Measurements from ENCODE around the gene GATM.

GATM gene

DNA sequence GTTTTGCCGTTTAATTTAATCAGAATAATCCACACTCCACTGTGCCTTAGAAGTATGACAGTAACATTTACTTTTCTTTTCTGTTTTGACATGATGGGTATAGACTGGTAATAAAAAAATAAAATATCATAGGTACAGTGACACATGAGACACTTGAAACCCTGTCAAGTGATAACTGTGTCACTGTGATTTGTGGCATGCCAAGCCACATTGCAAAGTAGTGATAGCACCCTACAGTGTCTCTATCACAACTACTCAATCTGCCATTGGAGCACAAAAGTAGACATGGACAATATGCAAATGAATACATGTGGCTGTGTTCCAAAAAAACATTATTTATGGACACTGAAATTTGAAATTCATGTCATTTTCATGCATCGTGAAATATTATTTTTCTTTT is 22.5 kb downstream of the GATM start:
- no peaks in the 10 kb centered on the region for H3K9me3 Mint-ChIP-seq
- ATAC-seq (ENCODE audit: low read depth), result no peak

GRCh38 chr15:45354711-45355110 is 23.6 kb downstream of the GATM start:
- peaks cover 2% of the 10 kb centered on the region for H3K4me1 Mint-ChIP-seq
- peaks cover 4% of the 10 kb centered on the region for H3K36me3 Mint-ChIP-seq
- H3K27me3 Mint-ChIP-seq, result peaks cover 1% of the 10 kb centered on the region
- H3K4me3 Mint-ChIP-seq, result no peak overlapping the region
- no peak overlapping the region for H3K27ac Mint-ChIP-seq
- H3K9me3 Mint-ChIP-seq, result no peaks in the 10 kb centered on the region
- ATAC-seq (ENCODE audit: low read depth), result no peak
- no peak for DNase-seq (ENCODE audit: low spot score in 2 of 2)

More for the DNA sequence above, 22.5 kb downstream of the GATM start:
- no peak for DNase-seq (ENCODE audit: low spot score in 2 of 2)
- H3K36me3 Mint-ChIP-seq, result peaks cover 14% of the 10 kb centered on the region
- no peak overlapping the region for H3K4me3 Mint-ChIP-seq
- H3K27ac Mint-ChIP-seq, result no peak overlapping the region
- H3K27me3 Mint-ChIP-seq, result no peaks in the 10 kb centered on the region
- peaks cover 2% of the 10 kb centered on the region for H3K4me1 Mint-ChIP-seq

- H3K27me3 Mint-ChIP-seq, result peaks cover 16% of the 10 kb centered on the region
- ATAC-seq (ENCODE audit: low read depth), result no peak
- H3K27ac Mint-ChIP-seq, result no peak overlapping the region
- no peak overlapping the region for H3K4me3 Mint-ChIP-seq
- peaks cover 2% of the 10 kb centered on the region for H3K4me1 Mint-ChIP-seq
- no peaks in the 10 kb centered on the region for H3K9me3 Mint-ChIP-seq
- no peaks in the 10 kb centered on the region for H3K36me3 Mint-ChIP-seq
- no peak for DNase-seq (ENCODE audit: low spot score in 2 of 2)
Observed at GRCh38 chr15:45351227-45351626, 27.1 kb downstream of the GATM start.

DNA sequence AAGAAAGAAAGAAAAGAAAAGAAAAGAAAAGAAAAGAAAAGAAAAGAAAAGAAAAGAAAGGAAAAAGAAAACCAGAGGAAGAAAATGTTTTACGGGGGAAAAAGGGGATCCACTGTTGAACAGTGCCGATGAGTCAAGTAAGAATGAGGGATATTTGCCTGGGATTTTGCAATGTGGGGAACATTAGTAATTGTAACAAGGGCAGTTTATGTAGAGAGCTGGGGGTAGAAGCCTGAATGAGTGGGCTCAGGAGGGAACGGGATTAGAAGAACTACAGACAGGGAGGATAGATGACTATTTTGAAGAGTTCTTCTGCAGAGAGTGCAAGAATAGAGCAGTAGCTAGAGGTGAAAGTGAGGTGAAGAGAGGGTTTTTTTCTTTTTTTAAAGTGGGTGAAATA is 28.7 kb downstream of the GATM start:
- Mint-ChIP-seq H3K4me3 (no peak overlapping the region), H3K36me3 (no peaks in the 10 kb centered on the region), H3K27me3 (peaks cover 16% of the 10 kb centered on the region), H3K9me3 (no peaks in the 10 kb centered on the region), H3K27ac (no peak overlapping the region), H3K4me1 (peaks cover 2% of the 10 kb centered on the region)
- no peak for ATAC-seq (ENCODE audit: low read depth)
- DNase-seq (ENCODE audit: low spot score in 2 of 2), result no peak

DNA sequence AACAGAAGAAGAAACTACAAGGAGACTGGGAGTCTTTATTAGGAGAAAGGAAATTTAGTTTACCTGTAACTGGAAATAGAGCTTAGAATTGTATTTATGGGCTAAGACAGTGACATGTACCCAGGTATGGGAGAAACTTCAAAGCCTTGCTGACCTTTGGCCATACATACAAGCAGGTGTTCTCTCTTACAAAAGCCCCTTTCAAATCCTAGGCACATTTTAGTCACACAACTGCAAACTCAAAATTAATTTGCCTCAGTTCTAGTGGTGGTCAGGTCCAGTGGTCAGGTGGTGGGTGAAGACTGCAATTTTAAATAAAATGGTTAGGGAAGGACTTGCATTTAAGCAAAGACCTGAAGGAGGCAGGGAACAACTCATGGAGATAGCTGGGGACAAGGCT is 30.4 kb downstream of the GATM start:
- Mint-ChIP-seq H3K27ac (no peak overlapping the region), H3K36me3 (no peaks in the 10 kb centered on the region), H3K9me3 (no peaks in the 10 kb centered on the region), H3K4me3 (no peak overlapping the region), H3K27me3 (peaks cover 16% of the 10 kb centered on the region), H3K4me1 (peaks cover 2% of the 10 kb centered on the region)
- no peak for ATAC-seq (ENCODE audit: low read depth)
- DNase-seq (ENCODE audit: low spot score in 2 of 2), result no peak

DNA sequence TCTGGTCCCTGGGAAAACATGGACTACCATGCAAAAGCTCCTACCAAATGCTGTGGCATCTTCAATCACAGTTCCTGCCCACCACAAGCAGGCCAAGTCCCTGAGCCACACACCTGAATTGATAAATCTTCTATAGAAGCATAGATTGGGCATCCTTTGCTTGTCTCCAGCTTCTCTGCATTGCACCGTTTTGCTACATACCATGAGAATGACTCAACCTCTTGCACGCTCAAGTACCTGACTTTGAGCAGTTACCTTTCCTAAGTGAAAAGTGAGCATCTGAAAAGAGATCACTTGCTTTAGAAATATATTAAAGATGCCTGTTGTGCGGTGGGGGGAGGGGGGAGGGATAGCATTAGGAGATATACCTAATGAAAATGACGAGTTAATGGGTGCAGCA is 31.3 kb downstream of the GATM start:
- Mint-ChIP-seq H3K27me3 (peaks cover 16% of the 10 kb centered on the region), H3K36me3 (no peaks in the 10 kb centered on the region), H3K9me3 (no peaks in the 10 kb centered on the region), H3K4me1 (no peaks in the 10 kb centered on the region), H3K4me3 (no peak overlapping the region), H3K27ac (no peak overlapping the region)
- DNase-seq (ENCODE audit: low spot score in 2 of 2) (no peak), ATAC-seq (ENCODE audit: low read depth) (no peak)

- no peak for ATAC-seq (ENCODE audit: low read depth)
- H3K4me3 Mint-ChIP-seq, result no peak overlapping the region
- H3K27ac Mint-ChIP-seq, result no peak overlapping the region
- no peaks in the 10 kb centered on the region for H3K9me3 Mint-ChIP-seq
- H3K27me3 Mint-ChIP-seq, result peaks cover 16% of the 10 kb centered on the region
- no peak for DNase-seq (ENCODE audit: low spot score in 2 of 2)
- no peaks in the 10 kb centered on the region for H3K4me1 Mint-ChIP-seq
- no peaks in the 10 kb centered on the region for H3K36me3 Mint-ChIP-seq
Observed at GRCh38 chr15:45346381-45346780, 32.0 kb downstream of the GATM start.

DNA sequence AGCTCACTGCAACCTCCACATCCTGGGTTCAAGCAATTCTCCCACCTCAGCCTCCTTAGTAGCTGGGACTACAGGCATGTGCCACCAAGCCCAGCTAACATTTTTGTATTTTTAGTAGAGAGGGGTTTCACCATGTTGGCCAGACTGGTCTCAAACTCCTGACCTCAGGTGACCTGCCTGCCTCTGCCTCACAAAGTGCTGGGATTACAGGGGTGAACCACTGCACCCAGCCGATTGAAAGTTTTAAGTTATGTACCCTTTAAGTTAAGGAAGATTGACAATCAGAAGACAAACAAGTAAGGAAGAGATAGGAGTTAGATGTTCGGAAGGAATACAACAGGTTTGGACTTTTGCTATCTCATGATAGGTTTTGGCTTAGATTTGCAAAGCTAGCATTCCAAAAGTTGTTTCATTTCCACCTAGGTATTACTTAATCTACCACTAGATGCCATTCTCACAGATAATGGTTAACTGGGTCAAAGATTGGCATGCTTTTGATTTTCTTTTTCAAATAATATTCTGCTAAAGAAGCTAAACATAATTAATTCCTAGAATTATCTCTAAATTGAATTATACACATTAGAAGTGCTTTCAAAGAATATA is 35.0 kb downstream of the GATM start:
- Mint-ChIP-seq H3K4me3 (no peak overlapping the region), H3K9me3 (no peaks in the 10 kb centered on the region), H3K36me3 (peaks cover 1% of the 10 kb centered on the region), H3K27ac (no peak overlapping the region), H3K4me1 (peaks cover under 1% of the 10 kb centered on the region), H3K27me3 (peaks cover 8% of the 10 kb centered on the region)
- DNase-seq (ENCODE audit: low spot score in 2 of 2) (no peak), ATAC-seq (ENCODE audit: low read depth) (no peak)

GRCh38 chr15:45341790-45342189 is 36.6 kb downstream of the GATM start:
- Mint-ChIP-seq H3K27ac (no peak overlapping the region), H3K4me3 (no peak overlapping the region), H3K9me3 (no peaks in the 10 kb centered on the region), H3K27me3 (peaks cover 5% of the 10 kb centered on the region), H3K36me3 (peaks cover 2% of the 10 kb centered on the region), H3K4me1 (peaks cover 2% of the 10 kb centered on the region)
- no peak for DNase-seq (ENCODE audit: low spot score in 2 of 2)
- ATAC-seq (ENCODE audit: low read depth), result no peak

- Mint-ChIP-seq H3K4me1 (peaks cover 2% of the 10 kb centered on the region), H3K27ac (no peak overlapping the region), H3K27me3 (peaks cover 3% of the 10 kb centered on the region)
Observed at GRCh38 chr15:45340429-45340828, 37.9 kb downstream of the GATM start.

DNA sequence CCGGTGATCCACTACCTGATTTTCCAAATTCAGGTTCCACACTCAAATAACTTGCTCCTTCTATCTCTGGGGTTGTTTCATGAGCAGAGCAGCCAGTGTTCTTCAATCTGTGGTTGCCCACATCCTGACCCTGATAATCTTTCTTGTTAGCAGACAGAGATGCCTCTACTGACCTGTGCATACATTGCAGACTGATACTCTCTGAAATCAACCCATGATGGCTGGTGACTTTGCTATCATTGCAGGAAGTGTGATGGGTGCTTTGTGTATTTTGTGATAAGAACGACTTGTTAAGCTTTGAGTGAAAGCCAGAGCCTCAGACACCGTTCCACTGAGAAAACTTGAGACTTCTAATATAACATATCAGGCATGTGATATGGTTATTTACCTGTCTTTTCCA is 39.9 kb downstream of the GATM start:
- Mint-ChIP-seq H3K27ac (no peak overlapping the region), H3K36me3 (peaks cover 2% of the 10 kb centered on the region), H3K27me3 (peaks cover 3% of the 10 kb centered on the region), H3K4me1 (peaks cover 2% of the 10 kb centered on the region), H3K4me3 (no peak overlapping the region), H3K9me3 (no peaks in the 10 kb centered on the region)
- DNase-seq (ENCODE audit: low spot score in 2 of 2) (no peak), ATAC-seq (ENCODE audit: low read depth) (peak; percentile 24)

More at GRCh38 chr15:45340429-45340828, 37.9 kb downstream of the GATM start:
- H3K9me3 Mint-ChIP-seq, result no peaks in the 10 kb centered on the region
- no peak overlapping the region for H3K4me3 Mint-ChIP-seq
- no peak for ATAC-seq (ENCODE audit: low read depth)
- no peak for DNase-seq (ENCODE audit: low spot score in 2 of 2)
- H3K36me3 Mint-ChIP-seq, result peaks cover 2% of the 10 kb centered on the region

DNA sequence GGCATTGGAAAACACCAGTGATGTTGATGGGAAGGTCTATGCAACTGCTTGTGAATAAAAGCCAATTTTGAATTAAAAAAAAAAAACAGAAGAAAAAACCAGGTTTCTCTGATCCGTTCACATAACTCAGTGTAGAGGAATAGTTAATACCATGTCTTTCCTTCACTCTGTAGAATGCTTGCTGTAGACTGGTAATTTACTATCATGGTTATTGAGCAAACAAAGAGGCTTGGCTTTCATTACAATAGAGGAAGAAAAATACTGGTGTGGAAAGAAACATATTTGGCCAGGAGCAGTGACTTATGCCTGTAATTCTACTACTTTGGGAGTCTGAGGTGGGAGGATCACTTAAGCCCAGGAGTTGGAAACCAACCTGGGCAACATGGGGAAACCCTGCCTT is 41.1 kb downstream of the GATM start:
- Mint-ChIP-seq H3K4me1 (peaks cover 2% of the 10 kb centered on the region), H3K9me3 (no peaks in the 10 kb centered on the region), H3K4me3 (no peak overlapping the region), H3K36me3 (peaks cover 2% of the 10 kb centered on the region), H3K27ac (no peak overlapping the region), H3K27me3 (peaks cover 4% of the 10 kb centered on the region)
- no peak for ATAC-seq (ENCODE audit: low read depth)
- DNase-seq (ENCODE audit: low spot score in 2 of 2), result no peak

- Mint-ChIP-seq H3K27ac (no peak overlapping the region), H3K27me3 (peaks cover 6% of the 10 kb centered on the region), H3K4me1 (peaks cover 2% of the 10 kb centered on the region), H3K9me3 (no peaks in the 10 kb centered on the region), H3K36me3 (peaks cover 2% of the 10 kb centered on the region), H3K4me3 (no peak overlapping the region)
- DNase-seq (ENCODE audit: low spot score in 2 of 2), result no peak
- ATAC-seq (ENCODE audit: low read depth), result no peak
Observed at GRCh38 chr15:45333550-45333949, 44.8 kb downstream of the GATM start.

GRCh38 chr15:45332694-45333093 is 45.6 kb downstream of the GATM start:
- H3K36me3 Mint-ChIP-seq, result no peaks in the 10 kb centered on the region
- H3K9me3 Mint-ChIP-seq, result no peaks in the 10 kb centered on the region
- no peak overlapping the region for H3K4me3 Mint-ChIP-seq
- ATAC-seq (ENCODE audit: low read depth), result no peak
- H3K27ac Mint-ChIP-seq, result no peak overlapping the region
- H3K27me3 Mint-ChIP-seq, result peaks cover 3% of the 10 kb centered on the region
- DNase-seq (ENCODE audit: low spot score in 2 of 2), result no peak
- no peaks in the 10 kb centered on the region for H3K4me1 Mint-ChIP-seq

- ATAC-seq (ENCODE audit: low read depth) (no peak), DNase-seq (ENCODE audit: low spot score in 2 of 2) (no peak)
- no peaks in the 10 kb centered on the region for H3K4me1 Mint-ChIP-seq
- H3K9me3 Mint-ChIP-seq, result no peaks in the 10 kb centered on the region
- no peak overlapping the region for H3K27ac Mint-ChIP-seq
- H3K36me3 Mint-ChIP-seq, result no peaks in the 10 kb centered on the region
- H3K4me3 Mint-ChIP-seq, result no peak overlapping the region
- peaks cover 3% of the 10 kb centered on the region for H3K27me3 Mint-ChIP-seq
Observed at GRCh38 chr15:45331972-45332371, 46.4 kb downstream of the GATM start.

Data from memory B cell (primary cell).